Left lung (tissue), 10 donors: ENCODE results near the gene RTBDN. TPM values are rescaled to one million over a fixed set of nuclear protein-coding genes. Genes with fewer than 3 reads are reported as not detected.

Experiments used
- ATAC-seq: fragments of 200-7000 bp; cut with Tn5 transposase; one replicate; pipeline ENCODE4 v1.9.1; 2020; ENCODE audit warnings: moderate library complexity
- DNase-seq, 4 donors: peaks; one replicate each; pipeline ENCODE4 v3.0.0-alpha.2; 2013 to 2020
- H3K27ac ChIP-seq, 2 donors: fragments of 200-600 bp; sonication (generic) in 1 of 2; one replicate each; pipeline versions ENCODE4 v1.5.0 to v1.8.0; 2020 to 2021
- H3K27me3 ChIP-seq, 2 donors: fragments of 200-600 bp; sonication (generic) in 1 of 2; one replicate each; pipeline versions ENCODE4 v1.5.0 to v1.8.0; 2020 to 2021
- H3K36me3 ChIP-seq, 2 donors: fragments of 200-600 bp; sonication (generic) in 1 of 2; one replicate each; pipeline versions ENCODE4 v1.5.0 to v1.8.0; 2020 to 2021
- H3K4me1 ChIP-seq, 2 donors: fragments of 200-600 bp; one replicate each; pipeline ENCODE4 v1.8.0; 2021
- H3K4me3 ChIP-seq, 2 donors: fragments of 200-600 bp; sonication (generic) in 1 of 2; one replicate each; pipeline versions ENCODE4 v1.5.0 to v1.8.0; 2020 to 2021; ENCODE audit warnings: mild to moderate bottlenecking in 1 of 2
- H3K9me3 ChIP-seq, 2 donors: fragments of 200-600 bp; sonication (generic) in 1 of 2; one replicate each; pipeline versions ENCODE4 v1.5.0 to v1.8.0; 2020 to 2021
- CTCF ChIP-seq, 2 donors: fragments of 200-600 bp; sonication (generic) in 1 of 2; IDR thresholded peaks; one replicate each; pipeline versions ENCODE4 v1.5.0 to v1.8.0; 2021; ENCODE audit warnings: antibody characterized with exemption in 2 of 2
- intact Hi-C, 2 donors: fragments of 100-400 bp; cut with DNase I; formaldehyde crosslinking; loops; one replicate each; pipeline versions ENCODE4 v1.11.2 to v1.14.2; 2022
- polyA plus RNA-seq, 6 donors: library from polyadenylated mRNA; unstranded; fragments of 120-200 nt; gene quantifications; one replicate each; pipeline ENCODE4 v1.2.1, GENCODE V29; 2013; ENCODE audit not compliant: insufficient read length in 6 of 6
- total RNA-seq, 2 donors: library from RNA; stranded (reverse); fragmentation: NEBNext Ultra II Directional; extraction: Animal tissue kit (Norgen Biotek cat#: 25700); gene quantifications; one replicate each; pipeline ENCODE4 v1.2.1, GENCODE V29; 2021
- donor health status: DM: no; HTN: yes; CAD: no.
- donor health status: DM: no; HTN: no; CAD: no.

Gene RTBDN
- total and polyA plus RNA-seq, 8 donors, result 0.17 to 0.21 (median 0.20) TPM; not detected in 5

GRCh38 chr19:12838886-12839756, 4.7 kb upstream of the RTBDN start:
- Histone ChIP-seq H3K4me3 (no peak overlapping the region), H3K27me3 (peaks cover 74 to 100% of the 10 kb centered on the region in 2 donors), H3K27ac (no peak overlapping the region), H3K36me3 (no peaks in the 10 kb centered on the region), H3K4me1 (peaks cover 4 to 19% of the 10 kb centered on the region in 2 donors), H3K9me3 (no peaks in the 10 kb centered on the region)
- no peak for TF ChIP-seq CTCF (IDR thresholded peaks at IDR 0.05)
- ATAC-seq (no peak), DNase-seq (no peak)
- intact Hi-C loops, result no loop called here

DNA sequence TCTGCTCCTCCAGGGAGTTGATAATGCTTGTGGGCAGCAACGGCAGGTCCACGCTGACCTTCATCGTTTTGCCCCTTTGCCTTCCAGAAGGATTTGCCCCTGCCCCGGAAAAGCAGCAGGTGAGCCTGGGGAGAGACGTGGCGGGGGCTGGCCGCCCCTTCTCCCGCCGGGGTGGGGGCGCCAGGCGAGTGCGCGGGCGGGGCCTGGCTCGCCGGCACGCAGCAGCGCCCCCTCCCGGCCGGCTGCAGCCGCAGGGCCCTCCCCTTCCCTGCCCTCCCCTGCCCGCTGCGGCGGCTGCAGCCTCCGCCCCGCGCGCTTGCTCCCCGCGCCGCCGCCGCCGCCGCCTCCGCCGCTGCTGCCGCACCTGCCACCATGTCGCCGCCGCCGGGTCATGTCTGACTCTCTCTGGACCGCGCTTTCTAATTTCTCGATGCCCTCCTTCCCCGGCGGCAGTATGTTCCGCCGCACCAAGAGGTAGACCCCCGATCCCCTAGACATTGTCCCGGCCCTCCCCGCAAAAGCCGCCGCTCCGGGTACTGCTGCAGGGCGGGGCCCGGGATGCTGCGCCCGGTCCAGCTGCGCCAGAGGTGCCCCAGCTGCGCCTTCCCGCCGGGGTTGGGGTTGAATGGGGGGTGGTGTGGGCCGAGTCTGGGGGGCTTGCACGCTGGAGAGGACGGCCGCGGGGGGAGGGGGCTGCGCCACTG, 4.0 kb upstream of the RTBDN start, which contains the start of gene MAST1:
TSS of gene MAST1 (plus strand) at position 334 of the 704 bp plus-strand sequence. CDS start at position 392, 58 bp downstream.
- no peaks in the 10 kb centered on the region for H3K9me3 ChIP-seq
- no peaks in the 10 kb centered on the region for H3K36me3 ChIP-seq
- ATAC-seq (peak; percentile 76), DNase-seq (peak in 1 of 4 donors; percentile 81)
- intact Hi-C loops, result no loop called here
- peaks cover 80 to 100% of the 10 kb centered on the region in 2 donors for H3K27me3 ChIP-seq
- H3K4me3 ChIP-seq, result no peak within 1 kb of the TSS
- TF ChIP-seq CTCF (IDR thresholded peaks at IDR 0.05), result peak; percentile 35 to 51
- H3K27ac ChIP-seq, result no peak within 1 kb of the TSS
- H3K4me1 ChIP-seq, result peaks cover 4 to 26% of the 10 kb centered on the region in 2 donors

- no peak overlapping the region for H3K4me3 ChIP-seq
- H3K9me3 ChIP-seq, result no peaks in the 10 kb centered on the region
- no peak for ATAC-seq
- intact Hi-C loops, result no loop called here
- TF ChIP-seq CTCF (IDR thresholded peaks at IDR 0.05), result no peak
- no peak for DNase-seq
- H3K27ac ChIP-seq, result no peak overlapping the region
- peaks cover 4 to 36% of the 10 kb centered on the region in 2 donors for H3K4me1 ChIP-seq
- peaks cover 91 to 100% of the 10 kb centered on the region in 2 donors for H3K27me3 ChIP-seq
- no peaks in the 10 kb centered on the region for H3K36me3 ChIP-seq
These were observed 2.8 kb upstream of the RTBDN start for GRCh38 chr19:12837225-12837624.

DNA sequence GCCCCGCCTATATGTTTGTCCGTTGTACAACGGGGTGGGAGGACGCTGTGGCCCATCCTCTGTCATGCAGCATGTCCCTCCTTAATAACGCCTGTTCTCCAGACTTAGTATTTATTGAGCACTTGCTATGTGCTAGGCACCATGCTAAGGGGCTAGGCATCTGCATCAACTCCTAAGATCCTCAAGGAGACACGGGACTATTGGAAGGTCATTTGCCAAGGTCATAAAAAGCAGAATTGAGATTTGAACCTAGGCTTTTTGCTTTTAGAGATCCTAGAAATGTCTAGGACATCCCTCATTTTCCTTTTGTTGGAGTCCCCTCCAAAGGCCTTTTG, 2.1 kb upstream of the RTBDN start:
- no peak overlapping the region for H3K27ac ChIP-seq

More for the DNA sequence above, 2.1 kb upstream of the RTBDN start:
- Histone ChIP-seq H3K36me3 (no peaks in the 10 kb centered on the region), H3K4me3 (no peak overlapping the region), H3K27me3 (peaks cover 95 to 100% of the 10 kb centered on the region in 2 donors), H3K4me1 (peaks cover 4 to 37% of the 10 kb centered on the region in 2 donors), H3K9me3 (no peaks in the 10 kb centered on the region)
- TF ChIP-seq CTCF (IDR thresholded peaks at IDR 0.05), result no peak
- intact Hi-C loops, result no loop called here
- no peak for ATAC-seq
- no peak for DNase-seq
